ENCODE measurements around the gene PDLIM7. TPM values are rescaled to one million over a fixed set of nuclear protein-coding genes. Genes with fewer than 3 reads are reported as not detected.

PDLIM7 gene
- total RNA-seq, 1 donor from 2014 or later = 118 TPM

GRCh38 chr5:177524941-177525655, 27.7 kb upstream of the PDLIM7 start:
- Histone ChIP-seq H3K4me3 (no peak overlapping the region), H3K27ac (no peak overlapping the region), H3K4me1 (peaks cover 8% of the 10 kb centered on the region), H3K27me3 (no peaks in the 10 kb centered on the region), H3K9me3 (no peaks in the 10 kb centered on the region), H3K36me3 (peaks cover 0 to 67% of the 10 kb centered on the region in 2 donors)
- no peak for DNase-seq (ENCODE audit: extremely low spot score in 2 of 2)
- TF ChIP-seq POLR2AphosphoS5 (IDR thresholded peaks at IDR 0.05; ENCODE audit: insufficient read depth in 1 of 2, low read depth in 1 of 2) (no peak), POLR2A (IDR thresholded peaks at IDR 0.05) (no peak), CTCF (IDR thresholded peaks at IDR 0.05) (no peak)
- intact Hi-C loops (cut with DNase I) = no loop called here

- H3K9me3 ChIP-seq = no peaks in the 10 kb centered on the region
- peaks cover 0 to 66% of the 10 kb centered on the region in 2 donors for H3K36me3 ChIP-seq
- DNase-seq (ENCODE audit: extremely low spot score in 2 of 2) = no peak
- H3K27ac ChIP-seq = no peak overlapping the region
- no peak for TF ChIP-seq CTCF (IDR thresholded peaks at IDR 0.05)
- no peak for TF ChIP-seq POLR2AphosphoS5 (IDR thresholded peaks at IDR 0.05; ENCODE audit: insufficient read depth in 1 of 2, low read depth in 1 of 2)
- TF ChIP-seq POLR2A (IDR thresholded peaks at IDR 0.05) = no peak
- peaks cover 2% of the 10 kb centered on the region for H3K4me1 ChIP-seq
- H3K4me3 ChIP-seq = no peak overlapping the region
- intact Hi-C loops (cut with DNase I) = no loop called here
- no peaks in the 10 kb centered on the region for H3K27me3 ChIP-seq
These were observed 27.1 kb upstream of the PDLIM7 start for GRCh38 chr5:177524539-177524900.

- H3K36me3 ChIP-seq = peaks cover 0 to 65% of the 10 kb centered on the region in 2 donors
- TF ChIP-seq CTCF (IDR thresholded peaks at IDR 0.05) (no peak), POLR2A (IDR thresholded peaks at IDR 0.05) (no peak), POLR2AphosphoS5 (IDR thresholded peaks at IDR 0.05; ENCODE audit: insufficient read depth in 1 of 2, low read depth in 1 of 2) (no peak)
- intact Hi-C loops (cut with DNase I) = no loop called here
- no peak for DNase-seq (ENCODE audit: extremely low spot score in 2 of 2)
- H3K4me1 ChIP-seq = no peaks in the 10 kb centered on the region
- no peak overlapping the region for H3K4me3 ChIP-seq
- no peaks in the 10 kb centered on the region for H3K9me3 ChIP-seq
- no peak overlapping the region for H3K27ac ChIP-seq
- no peaks in the 10 kb centered on the region for H3K27me3 ChIP-seq
These were observed 26.5 kb upstream of the PDLIM7 start for GRCh38 chr5:177523711-177524538.

- no peak for TF ChIP-seq POLR2A (IDR thresholded peaks at IDR 0.05)
- no peak for TF ChIP-seq POLR2AphosphoS5 (IDR thresholded peaks at IDR 0.05; ENCODE audit: insufficient read depth in 1 of 2, low read depth in 1 of 2)
- no peak for TF ChIP-seq CTCF (IDR thresholded peaks at IDR 0.05)
- H3K27me3 ChIP-seq = no peaks in the 10 kb centered on the region
- intact Hi-C loops (cut with DNase I) = no loop called here
- no peaks in the 10 kb centered on the region for H3K9me3 ChIP-seq
- no peak overlapping the region for H3K27ac ChIP-seq
- H3K4me1 ChIP-seq = peaks cover 4% of the 10 kb centered on the region
- peaks cover 0 to 43% of the 10 kb centered on the region in 2 donors for H3K36me3 ChIP-seq
- no peak overlapping the region for H3K4me3 ChIP-seq
- no peak for DNase-seq (ENCODE audit: extremely low spot score in 2 of 2)
These were observed 23.6 kb upstream of the PDLIM7 start for GRCh38 chr5:177520916-177521513.

Measured in vagina (tissue), 2 donors.